ENCODE results near the gene LRRC8B.

The LRRC8B gene

GRCh38 chr1:89582571-89582970 is 57.9 kb downstream of the LRRC8B start:
- no peaks in the 10 kb centered on the region for H3K27me3 ChIP-seq (ENCODE audit: insufficient read depth, low read length)
- no peak overlapping the region for H3K4me2 ChIP-seq (ENCODE audit: low read length)
- no peak overlapping the region for H3K23ac ChIP-seq (ENCODE audit: low read length)
- H3K27ac ChIP-seq (ENCODE audit: low read depth, low read length): no peak overlapping the region
- H4K8ac ChIP-seq (ENCODE audit: low read depth, low read length): no peak overlapping the region
- H3K18ac ChIP-seq (ENCODE audit: low read length): no peak overlapping the region
- WGBS (ENCODE audit: extremely low coverage, insufficient coverage, insufficient read length): no CpG with 5 or more reads among the region's 9 CpGs
- H3K9me3 ChIP-seq (ENCODE audit: insufficient read depth, low read depth, low read length): no peaks in the 10 kb centered on the region
- H2AFZ ChIP-seq (ENCODE audit: insufficient read depth, low read length, poor library complexity): no peak overlapping the region
- no peak overlapping the region for H3K4ac ChIP-seq (ENCODE audit: low read depth, low read length)
- H2AK5ac ChIP-seq (ENCODE audit: low read length): no peak overlapping the region
- no peaks in the 10 kb centered on the region for H3K79me2 ChIP-seq (ENCODE audit: control insufficient read depth, insufficient read depth, low read length, poor library complexity)
- H3K4me3 ChIP-seq (ENCODE audit: low read depth, low read length): no peak overlapping the region
- H2BK120ac ChIP-seq (ENCODE audit: insufficient read depth, low read length, poor library complexity): no peak overlapping the region
- H2BK12ac ChIP-seq (ENCODE audit: low read length): no peak overlapping the region
- H2BK5ac ChIP-seq (ENCODE audit: low read depth, low read length, poor library complexity): no peak overlapping the region
- H3K4me1 ChIP-seq (ENCODE audit: control insufficient read depth in 1 of 2, insufficient read depth in 2 of 2, low read length in 2 of 2): no peaks in the 10 kb centered on the region
- no peaks in the 10 kb centered on the region for H3K79me1 ChIP-seq (ENCODE audit: low read length)
- no peak overlapping the region for H4K91ac ChIP-seq (ENCODE audit: low read depth, low read length)
- H4K12ac ChIP-seq (ENCODE audit: low read depth, low read length): no peak overlapping the region
- no peak overlapping the region for H3K14ac ChIP-seq (ENCODE audit: low read length)
- no peaks in the 10 kb centered on the region for H3K36me3 ChIP-seq (ENCODE audit: control insufficient read depth in 1 of 2, insufficient read depth in 2 of 2, low read length in 2 of 2)
- DNase-seq: peak; percentile 89 to 93
- H3K9ac ChIP-seq (ENCODE audit: low read length): no peak overlapping the region

GRCh38 chr1:89584211-89584610 is 59.6 kb downstream of the LRRC8B start:
- no peak overlapping the region for H2BK120ac ChIP-seq (ENCODE audit: insufficient read depth, low read length, poor library complexity)
- H2BK12ac ChIP-seq (ENCODE audit: low read length): no peak overlapping the region
- no peaks in the 10 kb centered on the region for H3K4me1 ChIP-seq (ENCODE audit: control insufficient read depth in 1 of 2, insufficient read depth in 2 of 2, low read length in 2 of 2)
- H3K79me1 ChIP-seq (ENCODE audit: low read length): no peaks in the 10 kb centered on the region
- no peak overlapping the region for H4K91ac ChIP-seq (ENCODE audit: low read depth, low read length)
- H3K4me2 ChIP-seq (ENCODE audit: low read length): no peak overlapping the region
- no peak overlapping the region for H2AK5ac ChIP-seq (ENCODE audit: low read length)
- no peak overlapping the region for H3K4ac ChIP-seq (ENCODE audit: low read depth, low read length)
- no peak overlapping the region for H4K12ac ChIP-seq (ENCODE audit: low read depth, low read length)
- DNase-seq: no peak
- H3K79me2 ChIP-seq (ENCODE audit: control insufficient read depth, insufficient read depth, low read length, poor library complexity): no peaks in the 10 kb centered on the region
- no peak overlapping the region for H3K4me3 ChIP-seq (ENCODE audit: low read depth, low read length)
- no peak overlapping the region for H4K8ac ChIP-seq (ENCODE audit: low read depth, low read length)
- H3K14ac ChIP-seq (ENCODE audit: low read length): no peak overlapping the region
- no peaks in the 10 kb centered on the region for H3K27me3 ChIP-seq (ENCODE audit: insufficient read depth, low read length)
- no peak overlapping the region for H3K9ac ChIP-seq (ENCODE audit: low read length)
- H3K9me3 ChIP-seq (ENCODE audit: insufficient read depth, low read depth, low read length): no peaks in the 10 kb centered on the region
- H3K18ac ChIP-seq (ENCODE audit: low read length): no peak overlapping the region
- no peaks in the 10 kb centered on the region for H3K36me3 ChIP-seq (ENCODE audit: control insufficient read depth in 1 of 2, insufficient read depth in 2 of 2, low read length in 2 of 2)
- no peak overlapping the region for H3K27ac ChIP-seq (ENCODE audit: low read depth, low read length)
- WGBS (ENCODE audit: extremely low coverage, insufficient coverage, insufficient read length): no CpG with 5 or more reads among the region's 2 CpGs
- no peak overlapping the region for H2BK5ac ChIP-seq (ENCODE audit: low read depth, low read length, poor library complexity)
- no peak overlapping the region for H2AFZ ChIP-seq (ENCODE audit: insufficient read depth, low read length, poor library complexity)
- H3K23ac ChIP-seq (ENCODE audit: low read length): no peak overlapping the region

GRCh38 chr1:89584781-89585180 is 60.2 kb downstream of the LRRC8B start:
- no peaks in the 10 kb centered on the region for H3K79me1 ChIP-seq (ENCODE audit: low read length)
- H3K23ac ChIP-seq (ENCODE audit: low read length): no peak overlapping the region
- DNase-seq: no peak
- H2AK5ac ChIP-seq (ENCODE audit: low read length): no peak overlapping the region
- no peak overlapping the region for H4K91ac ChIP-seq (ENCODE audit: low read depth, low read length)
- H3K4me2 ChIP-seq (ENCODE audit: low read length): no peak overlapping the region
- no peak overlapping the region for H3K4ac ChIP-seq (ENCODE audit: low read depth, low read length)
- no peaks in the 10 kb centered on the region for H3K9me3 ChIP-seq (ENCODE audit: insufficient read depth, low read depth, low read length)
- H3K18ac ChIP-seq (ENCODE audit: low read length): no peak overlapping the region
- no peak overlapping the region for H2BK120ac ChIP-seq (ENCODE audit: insufficient read depth, low read length, poor library complexity)
- H3K27ac ChIP-seq (ENCODE audit: low read depth, low read length): no peak overlapping the region
- H4K8ac ChIP-seq (ENCODE audit: low read depth, low read length): no peak overlapping the region
- no peaks in the 10 kb centered on the region for H3K79me2 ChIP-seq (ENCODE audit: control insufficient read depth, insufficient read depth, low read length, poor library complexity)
- no peaks in the 10 kb centered on the region for H3K4me1 ChIP-seq (ENCODE audit: control insufficient read depth in 1 of 2, insufficient read depth in 2 of 2, low read length in 2 of 2)
- H3K9ac ChIP-seq (ENCODE audit: low read length): no peak overlapping the region
- H3K4me3 ChIP-seq (ENCODE audit: low read depth, low read length): no peak overlapping the region
- no peaks in the 10 kb centered on the region for H3K27me3 ChIP-seq (ENCODE audit: insufficient read depth, low read length)
- H2BK12ac ChIP-seq (ENCODE audit: low read length): no peak overlapping the region
- no peak overlapping the region for H3K14ac ChIP-seq (ENCODE audit: low read length)
- no CpG with 5 or more reads among the region's 3 CpGs for WGBS (ENCODE audit: extremely low coverage, insufficient coverage, insufficient read length)
- H2AFZ ChIP-seq (ENCODE audit: insufficient read depth, low read length, poor library complexity): no peak overlapping the region
- no peaks in the 10 kb centered on the region for H3K36me3 ChIP-seq (ENCODE audit: control insufficient read depth in 1 of 2, insufficient read depth in 2 of 2, low read length in 2 of 2)
- H2BK5ac ChIP-seq (ENCODE audit: low read depth, low read length, poor library complexity): no peak overlapping the region
- H4K12ac ChIP-seq (ENCODE audit: low read depth, low read length): no peak overlapping the region

- no peak overlapping the region for H4K12ac ChIP-seq (ENCODE audit: low read depth, low read length)
- H3K23ac ChIP-seq (ENCODE audit: low read length): no peak overlapping the region
- peaks cover 6 to 10% of the 10 kb centered on the region in 2 experiments for H3K4me1 ChIP-seq (ENCODE audit: control insufficient read depth in 1 of 2, insufficient read depth in 2 of 2, low read length in 2 of 2)
- no CpG with 5 or more reads among the region's 4 CpGs for WGBS (ENCODE audit: extremely low coverage, insufficient coverage, insufficient read length)
- no peak overlapping the region for H4K91ac ChIP-seq (ENCODE audit: low read depth, low read length)
- H2BK12ac ChIP-seq (ENCODE audit: low read length): no peak overlapping the region
- no peak overlapping the region for H3K18ac ChIP-seq (ENCODE audit: low read length)
- H2BK5ac ChIP-seq (ENCODE audit: low read depth, low read length, poor library complexity): no peak overlapping the region
- H3K4me2 ChIP-seq (ENCODE audit: low read length): no peak overlapping the region
- no peak overlapping the region for H4K8ac ChIP-seq (ENCODE audit: low read depth, low read length)
- no peaks in the 10 kb centered on the region for H3K79me2 ChIP-seq (ENCODE audit: control insufficient read depth, insufficient read depth, low read length, poor library complexity)
- no peak overlapping the region for H3K14ac ChIP-seq (ENCODE audit: low read length)
- H3K4me3 ChIP-seq (ENCODE audit: low read depth, low read length): no peak overlapping the region
- no peak overlapping the region for H3K9ac ChIP-seq (ENCODE audit: low read length)
- H3K79me1 ChIP-seq (ENCODE audit: low read length): no peaks in the 10 kb centered on the region
- no peak overlapping the region for H2AFZ ChIP-seq (ENCODE audit: insufficient read depth, low read length, poor library complexity)
- H3K27me3 ChIP-seq (ENCODE audit: insufficient read depth, low read length): no peaks in the 10 kb centered on the region
- H3K4ac ChIP-seq (ENCODE audit: low read depth, low read length): no peak overlapping the region
- no peaks in the 10 kb centered on the region for H3K9me3 ChIP-seq (ENCODE audit: insufficient read depth, low read depth, low read length)
- H3K27ac ChIP-seq (ENCODE audit: low read depth, low read length): no peak overlapping the region
- no peak overlapping the region for H2AK5ac ChIP-seq (ENCODE audit: low read length)
- no peak overlapping the region for H2BK120ac ChIP-seq (ENCODE audit: insufficient read depth, low read length, poor library complexity)
- H3K36me3 ChIP-seq (ENCODE audit: control insufficient read depth in 1 of 2, insufficient read depth in 2 of 2, low read length in 2 of 2): no peaks in the 10 kb centered on the region
- DNase-seq: no peak
These were observed 63.1 kb downstream of the LRRC8B start for GRCh38 chr1:89587729-89588161.
